ENCODE measurements around the gene DPM1.
A peak's percentile ranks its signal among the peaks of the same experiment; 100 is the strongest.

Gene DPM1

DNA sequence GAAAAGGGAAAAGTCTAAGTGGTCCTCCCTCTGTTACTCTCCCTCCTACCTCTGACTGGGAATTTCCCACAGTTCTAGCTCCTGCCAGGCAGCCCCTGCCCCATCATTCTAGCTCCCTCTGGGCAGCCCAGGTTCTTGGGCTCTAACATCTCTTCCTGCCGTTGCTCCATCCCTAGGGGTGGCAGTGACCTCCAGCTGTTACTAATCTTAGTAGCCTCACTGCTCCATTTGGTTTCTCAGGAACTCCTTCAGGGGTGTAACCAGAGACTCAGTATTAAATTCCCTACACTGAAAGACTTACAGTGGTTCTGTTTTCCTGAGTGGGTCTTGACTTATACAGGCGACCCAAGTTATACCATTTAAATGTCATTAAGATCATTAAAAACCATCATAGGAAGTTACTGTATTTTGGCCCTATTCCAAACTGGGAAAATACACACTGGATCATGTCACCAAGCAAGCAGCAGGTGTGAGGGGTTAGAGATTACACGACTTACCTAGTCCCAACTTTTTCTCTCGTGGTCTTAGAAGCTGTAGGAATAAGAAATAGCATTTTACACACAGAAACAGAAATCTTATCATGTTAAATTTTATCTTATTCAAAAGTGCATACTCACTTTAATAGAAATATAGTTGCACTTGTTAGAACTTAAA, 10.1 kb downstream of the DPM1 start:
- H3K9ac ChIP-seq (ENCODE audit: insufficient read length, low read depth): no peak overlapping the region
- DNase-seq (ENCODE audit: low read depth, low spot score): no peak
- H3K4me1 ChIP-seq (ENCODE audit: insufficient read depth, insufficient read length): no peaks in the 10 kb centered on the region
- no peak overlapping the region for H3K4me3 ChIP-seq (ENCODE audit: insufficient read length, low read depth)
- peaks cover 87% of the 10 kb centered on the region for H3K36me3 ChIP-seq (ENCODE audit: insufficient read depth, insufficient read length, low read length)
- no peaks in the 10 kb centered on the region for H3K9me3 ChIP-seq (ENCODE audit: insufficient read depth, low read length)
- no peaks in the 10 kb centered on the region for H3K27me3 ChIP-seq (ENCODE audit: insufficient read depth, insufficient read length)
- TF ChIP-seq SUZ12 (IDR thresholded peaks at IDR 0.05; ENCODE audit: extremely low read depth, insufficient read depth, insufficient read length) (no peak), ZNF274 (IDR thresholded peaks at IDR 0.05; ENCODE audit: low read depth, low read length) (no peak), YY1 (IDR thresholded peaks at IDR 0.05; ENCODE audit: insufficient read depth, insufficient read length) (no peak)

GRCh38 chr20:50943069-50943468, 15.3 kb downstream of the DPM1 start:
- Histone ChIP-seq H3K36me3 (ENCODE audit: insufficient read depth, insufficient read length, low read length) (peaks cover 85% of the 10 kb centered on the region), H3K9me3 (ENCODE audit: insufficient read depth, low read length) (no peaks in the 10 kb centered on the region)
- DNase-seq (ENCODE audit: low read depth, low spot score): no peak

GRCh38 chr20:50933589-50933988, 24.7 kb downstream of the DPM1 start:
- Histone ChIP-seq H3K4me3 (ENCODE audit: insufficient read length, low read depth) (no peak overlapping the region), H3K9me3 (ENCODE audit: insufficient read depth, low read length) (peaks cover 8% of the 10 kb centered on the region; the same call in 1 of the 2 replicates), H3K36me3 (ENCODE audit: insufficient read depth, insufficient read length, low read length) (peaks cover 68% of the 10 kb centered on the region), H3K27me3 (ENCODE audit: insufficient read depth, insufficient read length) (no peaks in the 10 kb centered on the region), H3K4me1 (ENCODE audit: insufficient read depth, insufficient read length) (peaks cover under 1% of the 10 kb centered on the region), H3K9ac (ENCODE audit: insufficient read length, low read depth) (no peak overlapping the region)
- DNase-seq (ENCODE audit: low read depth, low spot score): no peak
- no peak for TF ChIP-seq YY1 (IDR thresholded peaks at IDR 0.05; ENCODE audit: insufficient read depth, insufficient read length)
- TF ChIP-seq ZNF274 (IDR thresholded peaks at IDR 0.05; ENCODE audit: low read depth, low read length): no peak
- no peak for TF ChIP-seq SUZ12 (IDR thresholded peaks at IDR 0.05; ENCODE audit: extremely low read depth, insufficient read depth, insufficient read length)

More at GRCh38 chr20:50943069-50943468, 15.3 kb downstream of the DPM1 start:
- TF ChIP-seq SUZ12 (IDR thresholded peaks at IDR 0.05; ENCODE audit: extremely low read depth, insufficient read depth, insufficient read length) (no peak), YY1 (IDR thresholded peaks at IDR 0.05; ENCODE audit: insufficient read depth, insufficient read length) (no peak), ZNF274 (IDR thresholded peaks at IDR 0.05; ENCODE audit: low read depth, low read length) (no peak)
- Histone ChIP-seq H3K27me3 (ENCODE audit: insufficient read depth, insufficient read length) (no peaks in the 10 kb centered on the region), H3K4me1 (ENCODE audit: insufficient read depth, insufficient read length) (no peaks in the 10 kb centered on the region), H3K9ac (ENCODE audit: insufficient read length, low read depth) (no peak overlapping the region), H3K4me3 (ENCODE audit: insufficient read length, low read depth) (no peak overlapping the region)

DNA sequence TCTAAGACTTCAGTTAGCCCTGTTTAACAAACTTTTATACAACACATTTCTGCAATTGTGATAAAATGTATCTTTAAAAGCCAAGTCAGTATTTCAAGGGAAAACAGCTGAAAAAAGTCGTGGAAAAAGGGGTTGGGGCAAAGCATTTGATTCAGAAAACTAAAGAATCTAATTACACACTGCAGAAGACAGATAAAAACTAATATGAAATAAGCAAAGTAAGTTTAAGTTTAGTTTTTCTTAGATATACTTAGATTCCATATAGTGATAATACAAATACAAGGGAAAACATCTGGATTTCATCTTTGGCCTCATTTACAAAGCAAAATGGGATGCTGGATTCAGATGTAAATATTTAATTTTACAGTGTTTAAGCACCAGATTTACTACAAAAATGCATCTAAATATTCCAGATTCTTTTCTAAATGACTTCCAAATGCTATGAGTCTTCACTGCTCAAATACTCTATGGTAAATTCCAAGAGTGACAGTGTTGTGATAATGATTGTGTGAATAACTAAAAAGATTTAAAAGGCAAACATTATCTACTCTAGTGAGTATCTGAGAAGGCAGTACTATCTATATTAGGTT, 25.5 kb downstream of the DPM1 start:
- H3K9me3 ChIP-seq (ENCODE audit: insufficient read depth, low read length): peaks cover 11% of the 10 kb centered on the region; the same call in 1 of the 2 replicates
- peaks cover 72% of the 10 kb centered on the region for H3K36me3 ChIP-seq (ENCODE audit: insufficient read depth, insufficient read length, low read length)
- no peak for DNase-seq (ENCODE audit: low read depth, low spot score)
- no peak overlapping the region for H3K4me3 ChIP-seq (ENCODE audit: insufficient read length, low read depth)
- TF ChIP-seq ZNF274 (IDR thresholded peaks at IDR 0.05; ENCODE audit: low read depth, low read length) (no peak), YY1 (IDR thresholded peaks at IDR 0.05; ENCODE audit: insufficient read depth, insufficient read length) (no peak), SUZ12 (IDR thresholded peaks at IDR 0.05; ENCODE audit: extremely low read depth, insufficient read depth, insufficient read length) (no peak)
- H3K9ac ChIP-seq (ENCODE audit: insufficient read length, low read depth): no peak overlapping the region
- H3K27me3 ChIP-seq (ENCODE audit: insufficient read depth, insufficient read length): no peaks in the 10 kb centered on the region
- H3K4me1 ChIP-seq (ENCODE audit: insufficient read depth, insufficient read length): peaks cover 3% of the 10 kb centered on the region

DNA sequence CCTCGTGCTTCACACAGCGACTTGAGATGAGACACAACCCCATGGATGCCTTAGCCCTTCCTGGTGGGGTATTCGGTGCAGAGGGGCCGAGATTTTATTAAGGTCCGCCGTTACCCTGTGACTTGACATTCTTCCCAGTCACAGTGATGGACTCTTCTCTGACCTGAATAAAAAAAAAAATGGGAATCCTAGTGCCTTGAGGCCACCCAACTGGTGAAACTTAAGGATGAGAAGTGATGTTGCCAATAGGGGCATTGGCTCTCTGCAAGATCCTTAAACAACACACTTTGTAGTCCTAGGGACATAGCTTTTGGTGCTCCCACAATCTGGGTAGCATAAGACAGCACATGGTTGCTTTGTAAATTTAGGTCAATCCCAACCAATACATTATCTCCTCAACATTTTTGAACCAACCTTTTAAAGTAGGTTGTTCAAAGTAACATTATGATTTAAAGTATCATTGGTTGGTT, 26.3 kb downstream of the DPM1 start:
- peaks cover 72% of the 10 kb centered on the region for H3K36me3 ChIP-seq (ENCODE audit: insufficient read depth, insufficient read length, low read length)
- H3K9ac ChIP-seq (ENCODE audit: insufficient read length, low read depth): peak overlapping the region; percentile 50
- peaks cover 11% of the 10 kb centered on the region; the same call in 1 of the 2 replicates for H3K9me3 ChIP-seq (ENCODE audit: insufficient read depth, low read length)
- no peak for DNase-seq (ENCODE audit: low read depth, low spot score)
- H3K4me3 ChIP-seq (ENCODE audit: insufficient read length, low read depth): peak overlapping the region; percentile 16
- TF ChIP-seq ZNF274 (IDR thresholded peaks at IDR 0.05; ENCODE audit: low read depth, low read length) (no peak), YY1 (IDR thresholded peaks at IDR 0.05; ENCODE audit: insufficient read depth, insufficient read length) (no peak), SUZ12 (IDR thresholded peaks at IDR 0.05; ENCODE audit: extremely low read depth, insufficient read depth, insufficient read length) (no peak)
- peaks cover 3% of the 10 kb centered on the region for H3K4me1 ChIP-seq (ENCODE audit: insufficient read depth, insufficient read length)
- H3K27me3 ChIP-seq (ENCODE audit: insufficient read depth, insufficient read length): no peaks in the 10 kb centered on the region

GRCh38 chr20:50931306-50932015, 26.9 kb downstream of the DPM1 start, which contains the start of gene ADNP:
TSS of gene ADNP (minus strand) at chr20:50931437. CDS start at chr20:50903996, 27,441 bp downstream.
- Histone ChIP-seq H3K9me3 (ENCODE audit: insufficient read depth, low read length) (peaks cover 11% of the 10 kb centered on the region; the same call in 1 of the 2 replicates), H3K4me3 (ENCODE audit: insufficient read length, low read depth) (peak within 1 kb of the TSS; percentile 87), H3K27me3 (ENCODE audit: insufficient read depth, insufficient read length) (no peaks in the 10 kb centered on the region), H3K4me1 (ENCODE audit: insufficient read depth, insufficient read length) (peaks cover 3% of the 10 kb centered on the region), H3K36me3 (ENCODE audit: insufficient read depth, insufficient read length, low read length) (peaks cover 72% of the 10 kb centered on the region), H3K9ac (ENCODE audit: insufficient read length, low read depth) (peak within 1 kb of the TSS; percentile 95)
- TF ChIP-seq YY1 (IDR thresholded peaks at IDR 0.05; ENCODE audit: insufficient read depth, insufficient read length): peak; percentile 76
- no peak for TF ChIP-seq SUZ12 (IDR thresholded peaks at IDR 0.05; ENCODE audit: extremely low read depth, insufficient read depth, insufficient read length)
- no peak for TF ChIP-seq ZNF274 (IDR thresholded peaks at IDR 0.05; ENCODE audit: low read depth, low read length)
- peak; percentile 93 for DNase-seq (ENCODE audit: low read depth, low spot score)

GRCh38 chr20:50930976-50931305, 27.4 kb downstream of the DPM1 start:
- H3K36me3 ChIP-seq (ENCODE audit: insufficient read depth, insufficient read length, low read length): peaks cover 72% of the 10 kb centered on the region
- TF ChIP-seq SUZ12 (IDR thresholded peaks at IDR 0.05; ENCODE audit: extremely low read depth, insufficient read depth, insufficient read length) (no peak), YY1 (IDR thresholded peaks at IDR 0.05; ENCODE audit: insufficient read depth, insufficient read length) (no peak), ZNF274 (IDR thresholded peaks at IDR 0.05; ENCODE audit: low read depth, low read length) (no peak)
- peak overlapping the region; percentile 87 for H3K4me3 ChIP-seq (ENCODE audit: insufficient read length, low read depth)
- H3K27me3 ChIP-seq (ENCODE audit: insufficient read depth, insufficient read length): no peaks in the 10 kb centered on the region
- H3K4me1 ChIP-seq (ENCODE audit: insufficient read depth, insufficient read length): peaks cover 3% of the 10 kb centered on the region
- H3K9me3 ChIP-seq (ENCODE audit: insufficient read depth, low read length): peaks cover 11% of the 10 kb centered on the region; the same call in 1 of the 2 replicates
- no peak for DNase-seq (ENCODE audit: low read depth, low spot score)
- peak overlapping the region; percentile 95 for H3K9ac ChIP-seq (ENCODE audit: insufficient read length, low read depth)
